HepG2 (cell line): Measurements from ENCODE around the gene CAMK2D. TPM values are rescaled to one million over a fixed set of nuclear protein-coding genes. Genes with fewer than 3 reads are reported as not detected.

ENCODE experiments used
- CTCF ChIP-seq: sonication (generic); formaldehyde crosslinking; IDR thresholded peaks from 2 replicates; pipeline ENCODE4 v1.5.0; 2020; ENCODE audit warnings: mild to moderate bottlenecking, missing genetic modification reagents, moderate library complexity
- GABPB1 ChIP-seq: IDR thresholded peaks from 2 replicates; pipeline ENCODE4 v1.6.1; 2016; ENCODE audit warnings: mild to moderate bottlenecking, missing genetic modification reagents, moderate library complexity, missing compliant biosample characterization
- HNRNPLL ChIP-seq: fragments of 200-400 bp; formaldehyde crosslinking; IDR thresholded peaks from 2 replicates; pipeline ENCODE4 v1.6.1; 2017; ENCODE audit warnings: mild to moderate bottlenecking, low read depth, low read length; ENCODE audit not compliant: poor library complexity, severe bottlenecking
- KDM1A ChIP-seq: IDR thresholded peaks from 2 replicates; pipeline ENCODE4 v1.6.1; 2016; ENCODE audit warnings: missing compliant biosample characterization
- MATR3 ChIP-seq: sonication (generic); formaldehyde crosslinking; IDR thresholded peaks from 2 replicates; pipeline ENCODE4 v1.4.0; 2020; ENCODE audit warnings: missing genetic modification reagents
- MYNN ChIP-seq: sonication (generic); formaldehyde crosslinking; IDR thresholded peaks from 2 replicates; pipeline ENCODE4 v1.4.0; 2020; ENCODE audit warnings: mild to moderate bottlenecking, low read depth, missing genetic modification reagents
- TCF12 ChIP-seq, 2 experiments: fragments of 450-650 bp in 1 of 2; sonication (generic) in 1 of 2; formaldehyde crosslinking in 1 of 2; IDR thresholded peaks; 2 replicates each; pipeline versions ENCODE4 v1.6.1 to v1.8.0; 2017 to 2022; ENCODE audit warnings: antibody characterized with exemption in 1 of 2, mild to moderate bottlenecking in 1 of 2, missing genetic modification reagents in 1 of 2, moderate library complexity in 1 of 2
- ZBTB49 ChIP-seq: sonication (generic); formaldehyde crosslinking; IDR thresholded peaks from 2 replicates; pipeline ENCODE4 v1.4.0; 2020; ENCODE audit warnings: missing genetic modification reagents, borderline replicate concordance
- ZNF275 ChIP-seq: sonication (generic); formaldehyde crosslinking; IDR thresholded peaks from 2 replicates; pipeline ENCODE4 v1.8.0; 2022; ENCODE audit warnings: missing genetic modification reagents, mild to moderate bottlenecking, inconsistent platforms, borderline replicate concordance
- ZNF598 ChIP-seq: sonication (generic); formaldehyde crosslinking; IDR thresholded peaks from 2 replicates; pipeline ENCODE4 v1.5.1; 2020; ENCODE audit warnings: mild to moderate bottlenecking, missing genetic modification reagents, borderline replicate concordance
- ZNF616 ChIP-seq: sonication (generic); formaldehyde crosslinking; IDR thresholded peaks from 2 replicates; pipeline ENCODE4 v1.5.0; 2020; ENCODE audit warnings: low read depth, mild to moderate bottlenecking, missing genetic modification reagents
- polyA plus RNA-seq, 8 experiments: library from polyadenylated mRNA; depleted of rRNA in 3 of 8; stranded (reverse) in 7 of 8; unstranded in 1 of 8; fragments of >200 nt; fragmentation: Illumina TruSeq in 4 of 8; extraction: Trizol in 4 of 8; gene quantifications; 2 replicates each; pipeline versions ENCODE4 v1.2.1 to v1.2.3, GENCODE V29; 2011 to 2016; ENCODE audit warnings: low read depth in 4 of 8, missing spikeins in 1 of 8, mixed read lengths in 1 of 8; ENCODE audit not compliant: insufficient read depth in 1 of 8
- total RNA-seq, 5 experiments: library from RNA; depleted of rRNA; stranded (reverse); fragments of >200 nt; fragmentation: Illumina TruSeq; extraction: Trizol; gene quantifications; 2 replicates each; pipeline ENCODE4 v1.2.3, GENCODE V29; 2016; ENCODE audit warnings: low read depth in 1 of 5
- TF ChIP-seq, protein P1 (sequence below): sonication (generic); formaldehyde crosslinking; IDR thresholded peaks from one replicate; pipeline ENCODE4 v1.5.1; 2020; ENCODE audit warnings: mild to moderate bottlenecking, missing genetic modification reagents; ENCODE audit errors: not compliant biosample characterization
- TF ChIP-seq, protein P2 (sequence below): IDR thresholded peaks from 2 replicates; pipeline ENCODE4 v1.6.1; 2016; ENCODE audit warnings: missing genetic modification reagents, missing compliant biosample characterization

Gene CAMK2D
- total and polyA plus RNA-seq, 2 of the 13 experiments (the other 11 are each of a cell fraction or from before 2014, with no cell fraction given): 18.0 to 65.4 TPM

GRCh38 chr4:113761620-113762185, at the start of gene CAMK2D (continued):
- TF ChIP-seq, protein P1, sequence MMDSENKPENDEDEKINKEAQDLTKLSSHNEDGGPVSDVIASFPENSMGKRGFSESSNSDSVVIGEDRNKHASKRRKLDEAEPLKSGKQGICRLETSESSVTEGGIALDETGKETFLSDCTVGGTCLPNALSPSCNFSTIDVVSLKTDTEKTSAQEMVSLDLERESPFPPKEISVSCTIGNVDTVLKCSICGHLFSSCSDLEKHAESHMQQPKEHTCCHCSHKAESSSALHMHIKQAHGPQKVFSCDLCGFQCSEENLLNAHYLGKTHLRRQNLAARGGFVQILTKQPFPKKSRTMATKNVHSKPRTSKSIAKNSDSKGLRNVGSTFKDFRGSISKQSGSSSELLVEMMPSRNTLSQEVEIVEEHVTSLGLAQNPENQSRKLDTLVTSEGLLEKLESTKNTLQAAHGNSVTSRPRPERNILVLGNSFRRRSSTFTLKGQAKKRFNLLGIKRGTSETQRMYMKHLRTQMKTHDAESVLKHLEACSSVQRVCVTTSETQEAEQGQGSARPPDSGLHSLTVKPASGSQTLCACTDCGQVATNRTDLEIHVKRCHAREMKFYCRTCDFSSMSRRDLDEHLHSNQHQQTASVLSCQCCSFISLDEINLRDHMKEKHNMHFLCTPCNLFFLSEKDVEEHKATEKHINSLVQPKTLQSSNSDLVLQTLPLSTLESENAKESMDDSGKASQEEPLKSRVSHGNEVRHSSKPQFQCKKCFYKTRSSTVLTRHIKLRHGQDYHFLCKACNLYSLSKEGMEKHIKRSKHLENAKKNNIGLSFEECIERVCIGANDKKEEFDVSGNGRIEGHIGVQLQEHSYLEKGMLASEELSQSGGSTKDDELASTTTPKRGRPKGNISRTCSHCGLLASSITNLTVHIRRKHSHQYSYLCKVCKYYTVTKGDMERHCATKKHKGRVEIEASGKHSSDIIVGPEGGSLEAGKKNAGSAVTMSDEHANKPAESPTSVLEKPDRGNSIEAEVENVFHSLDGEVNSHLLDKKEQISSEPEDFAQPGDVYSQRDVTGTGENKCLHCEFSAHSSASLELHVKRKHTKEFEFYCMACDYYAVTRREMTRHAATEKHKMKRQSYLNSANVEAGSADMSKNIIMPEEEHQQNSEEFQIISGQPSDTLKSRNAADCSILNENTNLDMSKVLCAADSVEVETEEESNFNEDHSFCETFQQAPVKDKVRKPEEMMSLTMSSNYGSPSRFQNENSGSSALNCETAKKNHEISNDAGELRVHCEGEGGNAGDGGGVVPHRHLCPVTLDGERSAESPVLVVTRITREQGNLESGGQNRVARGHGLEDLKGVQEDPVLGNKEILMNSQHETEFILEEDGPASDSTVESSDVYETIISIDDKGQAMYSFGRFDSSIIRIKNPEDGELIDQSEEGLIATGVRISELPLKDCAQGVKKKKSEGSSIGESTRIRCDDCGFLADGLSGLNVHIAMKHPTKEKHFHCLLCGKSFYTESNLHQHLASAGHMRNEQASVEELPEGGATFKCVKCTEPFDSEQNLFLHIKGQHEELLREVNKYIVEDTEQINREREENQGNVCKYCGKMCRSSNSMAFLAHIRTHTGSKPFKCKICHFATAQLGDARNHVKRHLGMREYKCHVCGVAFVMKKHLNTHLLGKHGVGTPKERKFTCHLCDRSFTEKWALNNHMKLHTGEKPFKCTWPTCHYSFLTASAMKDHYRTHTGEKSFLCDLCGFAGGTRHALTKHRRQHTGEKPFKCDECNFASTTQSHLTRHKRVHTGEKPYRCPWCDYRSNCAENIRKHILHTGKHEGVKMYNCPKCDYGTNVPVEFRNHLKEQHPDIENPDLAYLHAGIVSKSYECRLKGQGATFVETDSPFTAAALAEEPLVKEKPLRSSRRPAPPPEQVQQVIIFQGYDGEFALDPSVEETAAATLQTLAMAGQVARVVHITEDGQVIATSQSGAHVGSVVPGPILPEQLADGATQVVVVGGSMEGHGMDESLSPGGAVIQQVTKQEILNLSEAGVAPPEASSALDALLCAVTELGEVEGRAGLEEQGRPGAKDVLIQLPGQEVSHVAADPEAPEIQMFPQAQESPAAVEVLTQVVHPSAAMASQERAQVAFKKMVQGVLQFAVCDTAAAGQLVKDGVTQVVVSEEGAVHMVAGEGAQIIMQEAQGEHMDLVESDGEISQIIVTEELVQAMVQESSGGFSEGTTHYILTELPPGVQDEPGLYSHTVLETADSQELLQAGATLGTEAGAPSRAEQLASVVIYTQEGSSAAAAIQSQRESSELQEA (CRISPR knock-in tag): no peak
- TF ChIP-seq TCF12 (IDR thresholded peaks at IDR 0.05) (no peak), TCF12 (CRISPR knock-in tag; IDR thresholded peaks at IDR 0.05) (peak; percentile 62; the same call in 1 of the 2 replicates), MATR3 (CRISPR knock-in tag) (no peak), HNRNPLL (peak; percentile 42), KDM1A (CRISPR knock-in tag) (0 out of 2 replicates have a peak, but pooled peaks have one; percentile 38), ZNF598 (CRISPR knock-in tag) (no peak), MYNN (CRISPR knock-in tag) (no peak), ZBTB49 (CRISPR knock-in tag) (no peak), ZNF616 (0 out of 2 replicates have a peak, but pooled peaks have one; percentile 14), ZNF275 (CRISPR knock-in tag) (peak; percentile 23; the same call in 1 of the 2 replicates), GABPB1 (peak; percentile 43), CTCF (CRISPR knock-in tag) (peak; percentile 96)
- TF ChIP-seq, protein P2, sequence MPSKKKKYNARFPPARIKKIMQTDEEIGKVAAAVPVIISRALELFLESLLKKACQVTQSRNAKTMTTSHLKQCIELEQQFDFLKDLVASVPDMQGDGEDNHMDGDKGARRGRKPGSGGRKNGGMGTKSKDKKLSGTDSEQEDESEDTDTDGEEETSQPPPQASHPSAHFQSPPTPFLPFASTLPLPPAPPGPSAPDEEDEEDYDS (CRISPR knock-in tag): no peak; the same call in 1 of the 2 replicates
